NCI-H2081 (cell line): ENCODE results near the gene TLCD4.
"Not testable (repeated sequence)": the region's sequence is repeated elsewhere in the genome, so short reads cannot be mapped to it uniquely, and the experiment has no call there.

Experiments
- DNase-seq, 2 experiments: peaks; one replicate each; lab custom pipeline; 2025; lab: John Stamatoyannopoulos, UW

TLCD4 gene

GRCh38 chr1:95154096-95154495, 36.9 kb downstream of the TLCD4 start:
- no peak for DNase-seq

GRCh38 chr1:95165569-95165968, 48.4 kb downstream of the TLCD4 start:
- DNase-seq: not testable (repeated sequence)
